ENCODE results near the gene CCL13.

The CCL13 gene

GRCh38 chr17:34397265-34397664, 41.0 kb downstream of the CCL13 start:
- DNase-seq (ENCODE audit: low read depth), result no peak
- H3K4me3 ChIP-seq (ENCODE audit: low read depth, low read length), result no peak overlapping the region
- TF ChIP-seq, protein P1, sequence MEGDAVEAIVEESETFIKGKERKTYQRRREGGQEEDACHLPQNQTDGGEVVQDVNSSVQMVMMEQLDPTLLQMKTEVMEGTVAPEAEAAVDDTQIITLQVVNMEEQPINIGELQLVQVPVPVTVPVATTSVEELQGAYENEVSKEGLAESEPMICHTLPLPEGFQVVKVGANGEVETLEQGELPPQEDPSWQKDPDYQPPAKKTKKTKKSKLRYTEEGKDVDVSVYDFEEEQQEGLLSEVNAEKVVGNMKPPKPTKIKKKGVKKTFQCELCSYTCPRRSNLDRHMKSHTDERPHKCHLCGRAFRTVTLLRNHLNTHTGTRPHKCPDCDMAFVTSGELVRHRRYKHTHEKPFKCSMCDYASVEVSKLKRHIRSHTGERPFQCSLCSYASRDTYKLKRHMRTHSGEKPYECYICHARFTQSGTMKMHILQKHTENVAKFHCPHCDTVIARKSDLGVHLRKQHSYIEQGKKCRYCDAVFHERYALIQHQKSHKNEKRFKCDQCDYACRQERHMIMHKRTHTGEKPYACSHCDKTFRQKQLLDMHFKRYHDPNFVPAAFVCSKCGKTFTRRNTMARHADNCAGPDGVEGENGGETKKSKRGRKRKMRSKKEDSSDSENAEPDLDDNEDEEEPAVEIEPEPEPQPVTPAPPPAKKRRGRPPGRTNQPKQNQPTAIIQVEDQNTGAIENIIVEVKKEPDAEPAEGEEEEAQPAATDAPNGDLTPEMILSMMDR (conservative IDR thresholded peaks at IDR 0.05; ENCODE audit: low read depth, low read length), result no peak

- DNase-seq (ENCODE audit: low read depth), result no peak
- TF ChIP-seq, protein P1 (conservative IDR thresholded peaks at IDR 0.05; ENCODE audit: low read depth, low read length), result no peak
- H3K4me3 ChIP-seq (ENCODE audit: low read depth, low read length), result no peak overlapping the region
Observed at GRCh38 chr17:34398990-34399389, 42.7 kb downstream of the CCL13 start.

- no peak overlapping the region for H3K4me3 ChIP-seq (ENCODE audit: low read depth, low read length)
- TF ChIP-seq, protein P1 (conservative IDR thresholded peaks at IDR 0.05; ENCODE audit: low read depth, low read length), result no peak
- no peak for DNase-seq (ENCODE audit: low read depth)
Observed at GRCh38 chr17:34399725-34400124, 43.4 kb downstream of the CCL13 start.

GRCh38 chr17:34400301-34400931, 44.1 kb downstream of the CCL13 start:
- TF ChIP-seq, protein P1 (conservative IDR thresholded peaks at IDR 0.05; ENCODE audit: low read depth, low read length), result no peak
- no peak overlapping the region for H3K4me3 ChIP-seq (ENCODE audit: low read depth, low read length)
- DNase-seq (ENCODE audit: low read depth), result no peak

- DNase-seq (ENCODE audit: low read depth), result no peak
- TF ChIP-seq, protein P1 (conservative IDR thresholded peaks at IDR 0.05; ENCODE audit: low read depth, low read length), result no peak
- no peak overlapping the region for H3K4me3 ChIP-seq (ENCODE audit: low read depth, low read length)
Observed at GRCh38 chr17:34401165-34401564, 44.9 kb downstream of the CCL13 start.

DNA sequence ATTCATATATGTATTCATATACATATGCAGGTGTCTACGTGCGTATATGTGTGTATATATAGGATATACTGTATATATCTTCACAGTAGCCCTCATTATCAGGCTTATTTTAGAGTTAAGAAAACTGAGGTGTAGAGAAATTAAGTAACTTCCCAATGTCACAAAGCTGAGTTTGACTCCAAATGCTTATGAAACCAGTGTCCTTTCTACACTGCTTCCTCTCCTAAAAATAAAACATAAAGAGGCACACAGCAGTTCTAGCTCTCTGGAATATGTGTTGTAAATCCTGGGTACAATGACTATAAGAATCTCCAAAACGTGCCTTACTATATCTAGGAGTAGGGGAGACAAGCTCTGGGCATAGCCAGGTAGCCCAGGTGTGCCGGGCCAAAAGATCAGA, 46.7 kb downstream of the CCL13 start:
- no peak overlapping the region for H3K4me3 ChIP-seq (ENCODE audit: low read depth, low read length)
- TF ChIP-seq, protein P1 (conservative IDR thresholded peaks at IDR 0.05; ENCODE audit: low read depth, low read length), result no peak
- DNase-seq (ENCODE audit: low read depth), result no peak

DNA sequence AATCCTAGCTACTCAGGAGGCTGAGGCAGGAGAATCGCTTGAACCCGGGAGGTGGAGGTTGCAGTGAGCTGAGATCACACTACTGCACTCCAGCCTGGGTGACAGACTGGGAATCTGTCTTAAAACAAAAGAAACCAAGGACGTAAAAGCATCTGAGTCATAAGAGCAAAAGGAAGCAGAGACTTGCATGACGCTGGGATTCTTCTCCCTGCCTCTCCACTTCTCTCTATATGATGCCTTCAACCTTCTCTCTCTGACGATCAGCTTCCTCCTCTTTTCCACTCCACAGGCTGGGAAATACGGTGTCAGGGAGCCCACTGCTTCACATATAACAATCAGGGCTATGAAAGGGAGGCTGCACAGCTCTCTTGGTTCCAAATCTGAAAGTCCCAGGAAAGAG, 49.9 kb downstream of the CCL13 start:
- H3K4me3 ChIP-seq (ENCODE audit: low read depth, low read length), result no peak overlapping the region
- TF ChIP-seq, protein P1 (conservative IDR thresholded peaks at IDR 0.05; ENCODE audit: low read depth, low read length), result no peak

More for the DNA sequence above, 49.9 kb downstream of the CCL13 start:
- no peak for DNase-seq (ENCODE audit: low read depth)

Measured in choroid plexus epithelial cell (primary cell).